Upper lobe of left lung (tissue), 4 donors: ENCODE measurements around the gene TPPP.
"Not testable (repeated sequence)": the region's sequence is repeated elsewhere in the genome, so short reads cannot be mapped to it uniquely, and the experiment has no call there.

Experiments
- CTCF ChIP-seq, 6 experiments: fragments of 450-650 bp in 4 of 6; fragments of 200-600 bp in 2 of 6; sonication (generic) in 2 of 6; IDR thresholded peaks; one replicate each; pipeline ENCODE4 v1.5.1; 2016 to 2019; ENCODE audit warnings: antibody characterized with exemption in 6 of 6
- POLR2AphosphoS5 ChIP-seq, 2 donors: sonication (generic); formaldehyde crosslinking; IDR thresholded peaks; one replicate each; pipeline ENCODE4 v1.5.1; 2017; ENCODE audit warnings: antibody characterized with exemption in 2 of 2

- TF ChIP-seq POLR2AphosphoS5, CTCF (IDR thresholded peaks at IDR 0.05): not testable (repeated sequence)
These were observed 39.8 kb upstream of the TPPP start for GRCh38 chr5:732754-733454.
